Lower leg skin (tissue), 3 donors: ENCODE results near the gene POMGNT1.

Experiments
- CTCF ChIP-seq, 3 donors: fragments of 450-650 bp; IDR thresholded peaks; one replicate each; pipeline ENCODE4 v1.5.1; 2016; ENCODE audit warnings: antibody characterized with exemption in 3 of 3, mild to moderate bottlenecking in 3 of 3, moderate library complexity in 2 of 3
- POLR2A ChIP-seq, 2 donors: fragments of 450-650 bp; IDR thresholded peaks; one replicate each; pipeline ENCODE4 v1.6.1; 2016 to 2017; ENCODE audit warnings: antibody characterized with exemption in 2 of 2, mild to moderate bottlenecking in 1 of 2, moderate library complexity in 1 of 2

DNA sequence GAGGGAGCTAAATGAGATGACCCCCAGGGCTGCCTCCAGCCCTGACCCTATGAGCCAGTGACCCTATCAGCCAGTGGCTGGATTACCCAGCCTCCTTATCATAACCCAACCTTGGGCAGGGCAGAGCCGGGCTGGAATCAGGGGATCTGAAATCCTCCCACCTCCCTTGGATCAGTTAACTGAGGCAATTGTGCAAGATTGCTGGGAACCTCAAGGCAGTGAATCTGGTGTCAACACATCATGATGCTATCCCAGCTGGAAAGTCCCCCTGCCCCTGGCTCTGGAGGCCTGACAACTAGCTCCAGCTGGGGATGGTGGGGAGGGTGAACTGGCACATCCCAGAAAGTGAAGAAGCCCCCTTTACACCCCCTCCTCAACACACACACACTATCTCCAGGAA, 29.8 kb downstream of the POMGNT1 start:
- TF ChIP-seq CTCF (IDR thresholded peaks at IDR 0.05) (no peak), POLR2A (IDR thresholded peaks at IDR 0.05) (no peak)
